ENCODE measurements around the gene SLC6A15.

SLC6A15 gene

DNA sequence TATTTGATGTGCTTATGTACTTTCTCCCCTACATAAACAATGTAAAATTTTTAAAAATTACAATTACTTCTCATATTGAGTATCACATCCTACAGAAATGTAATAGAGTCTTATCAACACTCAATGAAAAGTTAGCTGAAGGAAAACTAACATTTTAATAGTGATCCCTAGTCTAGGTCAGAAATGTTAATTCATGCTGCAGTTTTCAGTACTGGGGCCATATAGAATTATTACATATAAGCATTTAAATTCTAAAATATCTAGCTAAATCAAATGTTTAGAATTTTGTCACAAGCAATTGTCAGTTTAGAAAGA, 37.8 kb downstream of the SLC6A15 start:
- no peak for DNase-seq (ENCODE audit: low spot score)

DNA sequence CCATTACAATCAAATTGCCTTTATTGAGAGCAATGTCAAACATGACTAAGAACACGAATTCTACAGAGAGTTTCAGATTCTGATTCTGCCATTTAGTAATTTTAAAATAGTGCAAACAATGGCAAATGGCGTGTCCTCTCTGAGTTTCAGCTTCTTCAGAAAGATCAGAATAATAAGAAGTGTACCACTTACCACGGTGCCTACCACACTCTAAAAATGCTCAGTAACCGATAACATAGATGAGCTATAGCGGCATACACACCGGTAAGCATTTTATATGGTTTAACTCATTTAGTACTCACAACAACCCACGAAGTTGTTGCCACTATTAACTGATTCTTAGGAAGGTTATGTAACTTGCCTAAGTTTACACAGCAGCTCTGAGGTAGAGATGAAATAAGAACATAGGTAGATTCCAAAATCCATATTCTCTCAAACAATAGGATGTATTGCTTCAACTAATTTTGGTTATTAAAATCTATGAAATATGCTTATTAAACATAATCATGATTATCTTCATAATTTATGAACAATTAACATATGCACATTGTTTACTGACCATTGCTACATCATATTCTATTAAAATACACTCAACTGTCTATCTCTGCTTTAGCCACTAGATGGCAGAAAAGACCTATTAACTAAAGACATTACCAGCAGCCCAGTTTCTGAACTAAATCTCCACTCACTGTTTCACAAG, 38.3 kb downstream of the SLC6A15 start:
- no peak for DNase-seq (ENCODE audit: low spot score)

DNA sequence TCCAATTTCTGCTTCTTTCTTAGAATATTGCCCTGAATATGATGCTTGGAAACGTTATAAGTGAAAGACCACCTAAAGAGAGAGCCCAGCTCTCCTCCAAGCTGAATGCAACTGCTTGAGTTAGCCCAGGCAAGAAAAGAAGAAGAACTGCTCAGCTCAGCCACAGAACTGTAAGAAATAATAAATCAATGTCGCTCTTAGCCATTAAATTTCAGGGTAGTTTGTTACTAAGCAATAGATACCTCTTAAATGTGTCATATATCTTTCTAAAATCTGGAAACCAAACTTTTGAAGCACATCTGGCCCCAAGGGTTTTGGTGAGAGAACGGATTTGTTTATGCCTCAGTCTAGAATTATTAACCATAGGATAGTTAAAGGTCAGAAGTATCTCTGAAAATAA, 50.4 kb downstream of the SLC6A15 start:
- DNase-seq (ENCODE audit: low spot score): no peak

DNA sequence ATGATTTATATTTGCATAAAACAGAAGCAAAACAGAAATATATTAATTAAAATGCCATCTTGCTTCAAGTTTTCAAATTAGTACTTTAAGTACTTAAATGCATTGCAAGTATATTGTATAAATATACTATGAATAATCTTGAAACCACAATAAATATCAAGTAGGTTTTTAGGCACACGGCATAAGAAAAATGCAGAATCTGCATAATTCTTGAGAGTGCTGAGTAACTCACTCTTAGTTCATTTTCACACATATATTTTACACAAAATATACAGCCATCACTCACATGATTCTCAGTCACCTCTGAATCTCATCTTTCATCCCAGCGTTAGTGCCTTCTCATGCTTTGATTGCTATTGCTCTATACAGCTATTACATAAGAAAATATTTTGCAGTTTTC, 51.9 kb downstream of the SLC6A15 start:
- no peak for DNase-seq (ENCODE audit: low spot score)

DNA sequence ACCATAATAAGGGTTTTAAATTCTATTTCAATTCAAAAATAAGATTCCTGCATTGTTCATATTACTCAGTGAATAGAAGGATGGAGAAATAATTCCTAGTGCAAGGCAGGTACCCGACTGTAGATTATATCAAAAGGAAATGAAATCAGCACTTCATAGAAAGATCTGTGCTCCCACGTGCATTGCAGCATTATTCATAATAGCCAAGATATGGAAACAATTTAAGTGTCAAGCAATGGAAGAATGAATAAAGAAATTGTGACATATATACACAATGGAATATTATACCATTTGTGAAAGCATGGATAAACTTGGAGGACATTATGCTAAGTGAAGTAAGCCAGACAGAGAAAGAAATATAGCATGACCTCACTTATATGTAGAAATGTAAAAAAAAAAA, 53.8 kb downstream of the SLC6A15 start:
- no peak for DNase-seq (ENCODE audit: low spot score)

DNA sequence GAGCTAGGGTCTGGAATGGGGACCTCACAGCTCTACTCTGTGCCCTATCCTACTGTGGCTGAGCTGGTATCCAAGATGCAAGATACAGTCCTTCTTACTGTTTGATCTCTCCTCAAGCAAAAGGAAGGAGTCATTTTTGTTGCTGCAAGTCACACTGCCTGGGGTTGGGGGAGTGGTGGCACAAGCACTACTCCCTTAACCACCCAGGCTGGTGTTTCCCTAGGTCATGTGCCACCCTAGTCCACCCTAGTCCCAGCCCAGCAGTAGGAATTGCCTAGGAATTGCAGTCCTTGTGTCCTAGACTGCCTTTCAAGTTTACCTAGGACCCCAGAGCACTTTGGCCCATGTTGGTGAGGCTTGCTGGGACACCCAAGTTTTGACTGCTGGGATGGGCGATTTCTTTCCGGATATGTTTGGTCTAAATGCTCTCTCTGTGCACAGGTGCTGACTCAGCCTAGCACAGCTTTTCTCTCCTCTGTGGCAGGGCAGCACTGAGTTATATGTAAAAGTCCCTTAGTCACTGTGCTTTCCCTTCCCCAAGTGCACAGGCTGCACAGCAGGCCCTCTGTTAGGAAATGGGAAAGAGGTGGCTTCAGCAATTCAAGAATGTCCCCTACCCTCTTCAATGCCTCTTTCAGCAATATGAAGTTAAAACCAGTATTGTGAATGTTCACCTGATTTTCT, 54.9 kb downstream of the SLC6A15 start:
- DNase-seq (ENCODE audit: low spot score): no peak

DNA sequence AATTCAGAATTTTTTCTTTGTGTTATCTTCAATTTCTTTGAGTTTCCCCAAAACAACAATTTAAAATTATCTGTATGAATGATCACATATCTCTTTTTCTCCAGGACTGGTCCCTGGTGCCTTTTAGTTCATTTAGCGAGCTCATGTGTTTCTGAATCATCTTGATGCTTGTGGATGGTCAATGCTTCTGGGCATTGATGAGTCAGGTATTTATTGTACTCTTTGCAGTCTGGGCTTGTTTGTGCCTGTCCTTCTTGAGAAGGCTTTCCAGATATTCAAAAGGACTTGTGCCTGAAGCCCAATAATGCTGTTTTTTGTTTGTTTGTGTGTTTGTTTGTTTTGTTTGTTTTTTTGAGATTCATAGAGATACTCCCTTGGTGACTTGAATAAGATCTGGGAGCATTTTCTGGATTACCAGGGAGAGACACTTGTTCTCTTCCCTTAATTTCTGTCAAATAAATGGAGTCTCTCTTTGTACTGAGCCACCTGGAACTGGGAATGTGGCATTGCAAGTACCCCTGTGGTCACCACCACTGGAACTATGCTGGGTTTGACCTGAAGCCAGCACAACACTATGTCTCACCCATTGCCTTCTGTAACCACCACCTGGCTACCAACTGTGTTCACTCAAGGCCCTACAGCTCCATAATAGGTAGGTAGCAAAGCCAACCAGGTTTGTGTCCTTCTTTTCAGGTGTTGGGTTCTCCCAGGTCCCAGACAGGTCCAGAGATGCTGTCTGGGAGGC, 56.3 kb downstream of the SLC6A15 start:
- no peak for DNase-seq (ENCODE audit: low spot score)

DNA sequence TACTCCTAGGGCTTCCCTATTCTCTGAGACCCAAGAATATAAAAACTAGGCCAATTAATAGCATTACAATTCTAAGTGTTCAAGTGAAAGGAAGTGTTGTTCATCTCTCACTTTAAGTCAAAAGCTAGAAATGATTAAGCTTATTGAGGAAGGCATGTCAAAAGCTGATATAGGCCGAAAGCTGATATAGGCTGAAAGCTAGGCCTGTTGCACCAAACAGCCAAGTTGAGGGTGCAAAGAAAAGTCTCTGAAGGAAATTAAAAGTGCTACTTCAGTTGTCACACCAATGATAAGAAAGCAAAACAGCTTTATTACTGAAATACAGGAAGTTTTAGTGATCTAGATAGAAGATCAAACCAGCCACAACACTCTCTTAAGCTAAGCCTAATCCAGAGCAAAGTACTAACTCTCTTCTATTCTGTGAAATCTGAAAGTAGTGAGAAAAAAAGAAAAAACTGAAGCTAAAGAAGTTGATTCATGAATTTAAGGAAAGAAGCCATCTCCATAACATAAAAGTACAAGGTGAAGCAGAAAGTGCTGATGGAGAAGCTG, 68.9 kb downstream of the SLC6A15 start:
- DNase-seq (ENCODE audit: low spot score): no peak

DNA sequence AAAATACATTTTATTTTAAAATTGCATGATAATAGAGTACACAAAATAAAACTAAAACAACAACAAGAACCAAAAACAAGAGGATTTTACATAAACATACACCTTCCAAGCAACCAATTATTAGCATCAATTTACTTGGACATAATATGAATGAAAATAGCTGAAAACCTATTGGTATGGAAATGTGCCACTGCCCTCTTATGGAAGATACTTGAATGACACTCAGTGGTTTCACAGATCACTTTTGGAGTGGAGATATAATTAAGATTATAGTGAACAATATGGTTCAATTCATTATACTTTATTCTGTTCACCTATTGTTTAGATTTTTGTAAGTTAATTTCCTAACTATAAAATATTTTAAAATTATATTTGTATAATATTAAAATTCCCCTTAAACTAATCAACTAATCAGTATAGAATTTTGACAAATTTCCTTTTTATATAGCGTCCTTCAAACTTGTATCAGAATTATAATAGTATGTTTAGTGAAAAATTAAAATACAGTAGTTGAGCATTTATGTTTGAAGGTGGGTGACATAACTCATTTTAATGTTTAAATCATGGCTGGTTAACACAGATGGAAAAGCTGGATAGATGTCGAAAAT, 70.1 kb downstream of the SLC6A15 start:
- no peak for DNase-seq (ENCODE audit: low spot score)

DNA sequence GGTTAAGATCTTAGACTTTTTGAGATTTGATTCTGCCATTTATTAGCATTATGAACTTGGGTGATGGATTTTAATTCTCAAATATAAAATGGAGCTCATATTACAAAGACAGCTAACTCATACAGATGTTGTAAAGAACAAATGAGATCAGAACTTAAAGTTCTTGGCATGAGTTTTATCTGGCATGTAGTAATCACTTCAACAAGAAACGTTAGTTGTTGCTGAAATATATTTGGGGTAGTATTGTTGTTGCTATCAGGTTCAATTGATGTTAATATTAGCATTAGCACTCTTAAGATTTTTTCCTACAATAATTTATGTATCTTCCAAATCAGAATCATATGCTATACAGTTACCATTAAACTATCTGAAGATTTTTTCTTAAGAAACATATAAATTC, 71.0 kb downstream of the SLC6A15 start:
- DNase-seq (ENCODE audit: low spot score): no peak

DNA sequence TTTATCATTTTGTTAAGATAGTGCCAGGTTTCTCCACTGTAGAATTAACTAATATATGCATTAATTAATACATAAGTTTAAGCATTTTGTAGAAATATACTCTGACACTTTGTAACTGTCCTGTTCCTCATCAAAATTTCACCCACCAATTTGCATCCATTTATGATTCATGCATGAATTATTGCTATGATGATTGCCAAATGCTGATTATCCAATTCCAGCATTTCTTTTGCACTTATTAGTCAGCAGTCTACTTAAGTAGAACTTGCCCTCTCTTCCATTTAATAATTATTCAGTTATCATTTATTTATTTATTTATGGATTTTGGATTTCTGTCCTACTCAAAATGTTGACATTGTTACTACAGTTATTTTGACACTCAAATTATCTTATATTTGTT, 72.2 kb downstream of the SLC6A15 start:
- no peak for DNase-seq (ENCODE audit: low spot score)

DNA sequence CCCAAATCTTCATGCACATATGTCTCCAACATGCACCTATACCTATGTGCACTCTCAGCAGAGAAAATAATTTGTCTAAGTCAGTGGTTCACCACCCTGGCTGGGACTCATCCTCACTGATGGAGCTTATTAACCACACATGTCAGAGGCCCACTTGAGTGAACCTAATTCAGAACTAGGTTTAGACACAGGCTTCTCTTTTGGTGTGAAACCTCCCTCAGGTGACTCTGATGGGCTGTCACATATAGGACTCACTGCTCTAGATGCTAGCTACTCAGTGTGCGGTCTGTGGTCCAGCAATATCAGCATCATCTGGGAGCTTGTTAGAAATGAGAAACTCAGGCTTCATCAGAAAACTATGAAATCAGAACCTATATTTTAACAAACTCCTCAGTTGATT, 85.7 kb downstream of the SLC6A15 start:
- DNase-seq (ENCODE audit: low spot score): no peak

DNA sequence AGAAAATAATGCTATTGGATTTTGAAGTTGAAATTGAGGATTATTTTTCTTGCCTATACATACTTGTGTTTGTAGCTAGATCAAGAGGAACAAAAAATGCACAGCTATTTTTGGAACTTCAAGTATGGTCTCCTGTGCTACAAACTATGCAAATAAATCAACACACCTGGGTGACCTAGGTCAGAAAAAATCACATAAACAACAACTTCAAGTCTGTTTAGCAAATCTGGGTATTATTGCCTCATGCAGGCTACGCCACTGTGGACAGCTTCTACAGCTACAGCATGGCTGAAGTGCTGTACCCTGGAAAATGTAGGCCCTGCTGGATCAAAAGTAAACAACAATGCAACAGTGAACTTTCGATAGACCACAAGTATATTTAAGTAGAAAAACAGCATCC, 87.5 kb downstream of the SLC6A15 start:
- no peak for DNase-seq (ENCODE audit: low spot score)

DNA sequence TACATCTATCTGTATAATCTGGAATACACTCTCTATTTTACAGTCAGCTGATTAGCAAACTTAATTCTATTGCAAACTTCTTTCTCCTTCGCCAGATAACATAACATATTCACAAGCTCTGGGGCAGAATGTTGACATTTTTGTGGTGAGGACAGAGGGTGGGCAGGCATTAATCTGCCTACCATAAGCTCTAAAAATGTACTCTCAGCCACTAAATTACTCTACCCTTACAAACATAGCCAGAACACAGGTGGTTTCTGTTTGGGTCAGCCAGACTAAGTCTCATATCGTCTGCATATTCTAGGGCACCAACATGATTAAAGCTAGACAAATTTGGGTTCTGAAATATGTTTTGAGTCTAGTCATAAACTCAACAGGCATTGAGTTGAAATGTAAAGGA, 90.1 kb downstream of the SLC6A15 start:
- DNase-seq (ENCODE audit: low spot score): no peak

DNA sequence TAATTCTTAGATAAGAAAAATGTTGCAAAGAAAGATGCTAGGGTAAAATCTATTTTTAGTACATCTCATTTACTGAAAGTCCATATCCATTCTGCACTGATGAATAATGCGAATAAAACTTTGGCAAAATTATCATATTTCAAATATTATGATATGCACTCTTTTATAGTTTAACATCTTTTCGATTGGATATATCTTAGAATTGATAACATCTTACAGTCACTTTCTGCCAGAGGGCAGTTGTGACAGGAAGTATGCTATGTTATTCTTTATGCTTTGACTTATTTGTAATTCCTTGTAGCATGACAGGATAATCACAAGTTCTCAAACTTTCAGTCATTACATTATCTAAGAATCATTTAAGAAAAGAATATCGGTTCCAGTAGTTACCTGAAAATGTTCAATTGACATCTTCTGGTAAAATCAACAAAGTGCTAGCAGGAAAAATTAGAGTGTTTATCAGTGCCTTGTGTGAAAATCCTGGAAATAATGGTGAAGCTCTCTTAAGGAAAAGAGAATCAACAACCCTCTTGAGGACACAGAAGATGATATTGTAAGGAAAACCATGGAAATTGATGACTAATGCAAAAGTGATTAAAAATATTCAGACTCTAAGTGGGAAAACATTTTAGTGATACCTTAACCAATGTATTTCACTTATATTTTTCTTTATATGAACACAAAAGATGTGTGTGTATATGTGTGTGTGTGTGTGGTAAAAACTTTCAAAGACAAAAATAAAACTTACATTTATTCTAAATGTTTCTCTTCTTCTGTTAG, 95.5 kb downstream of the SLC6A15 start:
- no peak for DNase-seq (ENCODE audit: low spot score)

DNA sequence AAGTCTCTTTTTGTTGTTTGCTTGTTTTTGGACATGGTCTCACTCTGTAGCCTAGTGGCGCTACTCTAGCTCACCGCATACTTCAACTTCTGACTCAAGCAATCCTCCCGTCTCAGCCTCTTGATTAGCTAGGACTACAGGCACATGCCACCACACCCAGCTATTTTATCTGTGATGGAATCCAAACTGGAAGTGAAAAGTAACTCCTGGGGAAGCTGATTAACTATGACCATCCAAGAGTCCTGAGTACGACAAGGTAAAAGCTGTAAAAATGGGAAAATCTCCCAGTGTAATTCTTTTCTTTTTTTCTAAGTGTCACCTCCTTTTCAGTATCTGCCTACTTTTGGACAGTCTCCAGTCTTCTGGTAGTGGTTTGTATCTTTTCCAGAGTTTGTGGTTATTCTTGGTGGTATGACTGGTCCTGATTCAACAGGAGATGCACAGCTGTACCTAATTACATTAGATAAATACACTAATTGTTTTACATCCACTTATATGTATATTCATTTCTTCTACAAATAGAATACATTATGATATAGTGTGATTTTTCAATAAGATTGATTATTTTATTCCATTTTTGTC, 97.8 kb downstream of the SLC6A15 start:
- no peak for DNase-seq (ENCODE audit: low spot score)

DNA sequence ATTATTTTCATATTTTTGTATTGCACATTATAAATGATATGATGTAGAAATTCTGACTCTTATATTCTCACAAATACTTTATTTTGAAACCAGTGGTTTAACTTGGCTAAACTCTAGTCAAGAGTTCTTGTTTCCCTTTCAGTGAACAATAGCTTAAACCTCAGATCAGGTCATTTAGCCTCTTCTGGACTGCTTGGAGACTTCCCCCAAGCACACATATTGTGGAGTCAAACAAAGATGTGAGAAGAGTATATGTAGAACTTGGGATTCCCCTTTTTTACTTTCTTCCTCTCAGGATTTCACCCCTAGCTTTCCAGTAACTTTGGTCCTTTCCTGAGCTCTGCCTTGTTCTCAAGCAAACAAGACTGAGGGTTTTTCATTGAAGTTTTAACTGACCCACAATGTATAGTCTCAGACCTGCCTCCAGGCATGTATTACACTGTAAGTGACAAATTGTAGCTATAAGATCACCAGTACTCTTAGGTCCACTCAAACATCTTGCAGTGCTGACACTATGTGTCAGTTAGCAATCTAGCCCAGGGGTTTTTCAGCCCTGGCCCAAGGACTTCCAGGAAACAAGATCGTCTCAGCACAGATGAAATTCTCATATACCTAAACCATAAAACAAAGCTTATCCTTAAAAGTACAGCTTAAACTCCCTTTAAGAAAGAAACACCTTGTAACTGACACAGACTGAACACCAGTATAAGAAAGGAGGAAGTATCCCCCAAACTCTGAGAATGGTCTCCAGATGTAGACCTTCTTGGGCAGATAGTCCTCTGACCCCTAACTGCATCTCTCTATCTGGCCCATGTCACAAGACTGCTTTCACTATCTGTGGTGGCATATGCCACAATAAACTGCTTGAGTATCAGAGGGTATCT, 98.6 kb downstream of the SLC6A15 start:
- no peak for DNase-seq (ENCODE audit: low spot score)

DNA sequence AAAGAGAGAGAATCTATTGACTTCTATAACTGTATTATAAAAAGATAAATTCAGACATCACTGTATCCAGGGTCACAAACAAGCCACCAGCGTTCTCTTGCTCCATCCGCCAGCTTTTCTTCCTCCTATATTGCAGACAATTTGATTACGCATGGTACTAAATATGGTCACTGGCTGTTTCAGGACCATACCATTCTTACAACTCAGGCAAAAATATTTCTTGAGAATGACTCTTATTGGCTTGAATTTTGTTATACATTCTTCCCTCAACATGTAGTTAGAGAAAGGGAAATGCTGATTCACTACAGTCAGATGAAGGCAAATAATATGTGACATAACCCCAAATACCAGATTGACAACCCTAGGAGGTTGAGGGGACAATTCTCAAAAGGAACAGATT, 101.3 kb downstream of the SLC6A15 start:
- DNase-seq (ENCODE audit: low spot score): no peak

DNA sequence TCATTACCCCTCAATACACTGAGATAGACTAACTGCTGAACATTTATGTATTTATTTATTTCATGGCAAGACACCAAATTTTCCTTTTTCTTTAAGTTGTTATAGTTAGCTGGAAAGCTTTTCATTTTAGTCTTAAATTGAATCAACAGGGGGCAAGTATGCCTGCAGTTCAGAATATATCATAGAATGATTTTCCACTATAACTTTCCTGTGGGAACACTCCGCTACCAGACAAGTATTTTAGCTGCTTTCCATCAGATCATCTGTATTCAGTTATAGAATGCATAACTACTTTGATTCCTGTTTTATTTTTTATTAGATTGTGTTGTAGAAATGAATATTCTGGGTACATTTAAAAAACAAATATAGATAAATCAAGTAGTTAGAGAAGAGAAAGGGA, 102.0 kb downstream of the SLC6A15 start:
- no peak for DNase-seq (ENCODE audit: low spot score)

Data from ecto neural progenitor cell (in vitro differentiated cells).